NT2/D1 (cell line): Measurements from ENCODE around the gene WBP4.

Experiments
- SUZ12 ChIP-seq: IDR thresholded peaks from 2 replicates; pipeline ENCODE4 v1.6.1; 2011; ENCODE audit not compliant: insufficient read length, insufficient read depth; ENCODE audit errors: extremely low read depth
- YY1 ChIP-seq: IDR thresholded peaks from 2 replicates; pipeline ENCODE4 v1.6.1; 2011; ENCODE audit not compliant: insufficient read length, insufficient read depth
- ZNF274 ChIP-seq: IDR thresholded peaks from 2 replicates; pipeline ENCODE4 v1.6.1; 2011; ENCODE audit warnings: mild to moderate bottlenecking, low read depth, low read length

DNA sequence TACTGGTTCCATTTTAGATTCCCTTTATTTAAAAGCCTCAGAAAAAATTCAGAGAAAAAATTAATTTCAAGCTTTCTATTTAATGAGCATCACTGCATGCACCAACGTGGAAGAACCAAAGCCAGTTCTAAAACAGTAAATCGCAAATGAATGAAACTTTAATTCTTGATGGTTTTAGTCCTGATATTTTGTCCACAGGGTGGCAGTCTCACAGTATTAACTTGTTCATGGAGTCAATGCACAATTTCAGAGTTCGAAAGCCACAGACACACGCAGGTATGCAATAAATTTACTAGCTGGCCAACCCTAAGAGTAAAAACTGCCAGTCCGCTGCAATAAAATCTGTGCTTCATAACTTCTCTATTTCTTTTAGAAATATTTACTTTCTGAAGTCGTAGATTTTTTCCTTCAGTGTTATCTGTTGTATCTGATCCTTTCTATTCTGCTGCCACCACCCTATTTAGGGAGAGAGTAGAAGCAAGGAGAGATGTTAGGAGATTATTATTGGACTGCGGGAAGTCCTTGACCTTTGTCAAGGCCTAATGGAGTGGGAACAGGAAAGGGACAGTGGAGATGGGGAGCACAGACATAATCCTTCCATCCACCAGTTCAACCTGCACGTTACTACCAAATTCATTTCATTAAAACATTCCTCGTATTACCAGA lies 7.0 kb upstream of the WBP4 start:
- TF ChIP-seq YY1 = no peak
- TF ChIP-seq ZNF274 = no peak
- TF ChIP-seq SUZ12 = no peak
